HG02981 (cell line): Measurements from ENCODE around the gene CD4.

Experiments used
- ATAC-seq: cut with Tn5 transposase; IDR thresholded peaks from one replicate; pipeline ENCODE4 v1.9.1; 2021; ENCODE audit warnings: mild to moderate bottlenecking, moderate library complexity; ENCODE audit not compliant: unreplicated experiment

The CD4 gene

GRCh38 chr12:6840761-6841515 is 51.6 kb downstream of the CD4 start, which contains the start of gene GNB3:
GNB3 (plus strand) TSS chr12:6840925; CDS start chr12:6841288, 363 bp downstream.
- no peak for ATAC-seq

GRCh38 chr12:6842075-6842474 is 52.7 kb downstream of the CD4 start:
- no peak for ATAC-seq

- ATAC-seq: no peak
Observed at GRCh38 chr12:6843118-6843902, 54.0 kb downstream of the CD4 start.

- ATAC-seq: no peak
Observed at GRCh38 chr12:6845395-6845794, 56.1 kb downstream of the CD4 start.

- ATAC-seq: no peak
Observed at GRCh38 chr12:6846316-6846869, 57.1 kb downstream of the CD4 start.

GRCh38 chr12:6847676-6848075 is 58.3 kb downstream of the CD4 start:
- no peak for ATAC-seq

- no peak for ATAC-seq
Observed at GRCh38 chr12:6849427-6849826, 60.1 kb downstream of the CD4 start.

- ATAC-seq: no peak
Observed at GRCh38 chr12:6849976-6850560, 60.7 kb downstream of the CD4 start.

- no peak for ATAC-seq
Observed at GRCh38 chr12:6850796-6851152, 61.4 kb downstream of the CD4 start.

GRCh38 chr12:6851153-6851920 is 62.0 kb downstream of the CD4 start, which contains the start of gene CDCA3:
CDCA3 (minus strand) TSS chr12:6851286; CDS start chr12:6850952, 334 bp downstream.
- ATAC-seq: peak; percentile 53

- peak; percentile 69 for ATAC-seq
Observed at GRCh38 chr12:6851921-6852650, 62.8 kb downstream of the CD4 start, which contains the start of gene USP5. USP5 (plus strand) TSS chr12:6852150; CDS start chr12:6852180, 30 bp downstream.

- no peak for ATAC-seq
Observed at GRCh38 chr12:6852651-6853354, 63.5 kb downstream of the CD4 start.

- ATAC-seq: no peak
Observed at GRCh38 chr12:6853626-6854025, 64.3 kb downstream of the CD4 start.

GRCh38 chr12:6854036-6854435 is 64.7 kb downstream of the CD4 start:
- no peak for ATAC-seq

GRCh38 chr12:6855322-6855721 is 66.0 kb downstream of the CD4 start:
- ATAC-seq: no peak

- no peak for ATAC-seq
Observed at GRCh38 chr12:6858799-6859198, 69.5 kb downstream of the CD4 start.

- ATAC-seq: no peak
Observed at GRCh38 chr12:6860116-6860515, 70.8 kb downstream of the CD4 start.

- no peak for ATAC-seq
Observed at GRCh38 chr12:6860942-6861341, 71.6 kb downstream of the CD4 start.

GRCh38 chr12:6861391-6861790 is 72.1 kb downstream of the CD4 start:
- ATAC-seq: no peak
